ENCODE results near the gene MEOX2. TPM values are rescaled to one million over a fixed set of nuclear protein-coding genes. Genes with fewer than 3 reads are reported as not detected.

The MEOX2 gene
- total and polyA plus RNA-seq, 10 of the 15 experiments (the other 5 are each of a cell fraction or from before 2014, with no cell fraction given), result not detected

GRCh38 chr7:15729746-15730145 lies 43.3 kb upstream of the MEOX2 start:
- no peaks in the 10 kb centered on the region for H3K9me3 ChIP-seq (replicated peaks; ENCODE audit: control insufficient read depth, insufficient read depth, low read length)
- DNase-seq (ENCODE audit: low read depth, low spot score) (no peak), ATAC-seq (no peak), FAIRE-seq (no peak)
- intact Hi-C loops (cut with micrococcal nuclease; ENCODE audit: unreplicated experiment), result no loop called here
- no peaks in the 10 kb centered on the region for H3K79me2 ChIP-seq (ENCODE audit: control insufficient read depth, insufficient read depth, low read length)
- in situ Hi-C loops (cut with MboI), result loop anchor here (10.0 kb wide), 1 partner anchor 415 kb away; no protein-coding TSS in a partner anchor
- no peak overlapping the region for H3K9ac ChIP-seq (ENCODE audit: control insufficient read depth, insufficient read depth, low read length)
- no peaks in the 10 kb centered on the region for H3K4me1 ChIP-seq (ENCODE audit: control insufficient read depth, insufficient read depth, low read length)
- ChIA-PET CTCF (interaction anchor here (1.3 to 2.3 kb wide), 3 partner anchors 9 to 403 kb away, joined by 3 to 13 read pairs (median 6); no protein-coding TSS in a partner anchor), RAD21 (ENCODE audit: unreplicated experiment) (interaction anchor here (2.0 kb wide), 1 partner anchor 9 kb away, joined by 6 read pairs; no protein-coding TSS in a partner anchor), POLR2A (no interaction called here), SMC1A (ENCODE audit: uncharacterized antibody, unreplicated experiment) (interaction anchor here (1.3 to 2.2 kb wide), 2 partner anchors 9 to 320 kb away, joined by 3 to 11 read pairs; no protein-coding TSS in a partner anchor)
- H3K27ac ChIP-seq (ENCODE audit: control insufficient read depth, insufficient read depth), result no peak overlapping the region
- no peak overlapping the region for H3K4me2 ChIP-seq (ENCODE audit: control insufficient read depth, insufficient read depth)
- no peaks in the 10 kb centered on the region for H3K27me3 ChIP-seq (replicated peaks in 1 of 2; ENCODE audit: control insufficient read depth in 2 of 2, insufficient read depth in 2 of 2, low read length in 1 of 2)
- TF ChIP-seq ZNF274 (IDR thresholded peaks at IDR 0.05; ENCODE audit: insufficient read depth, insufficient read length) (no peak), ETV6 (conservative IDR thresholded peaks at IDR 0.05 in 1 of 2, IDR thresholded peaks at IDR 0.05 in 1 of 2; ENCODE audit: borderline replicate concordance in 1 of 2, low read depth in 1 of 2) (no peak), YY1 (IDR thresholded peaks at IDR 0.05; ENCODE audit: low read depth, low read length) (no peak), RFX5 (IDR thresholded peaks at IDR 0.05; ENCODE audit: low read depth, low read length) (no peak), IRF4 (IDR thresholded peaks at IDR 0.05; ENCODE audit: low read depth, low read length) (no peak), PAX5 (IDR thresholded peaks at IDR 0.05; ENCODE audit: borderline replicate concordance, low read depth, low read length) (no peak), SPI1 (IDR thresholded peaks at IDR 0.05; ENCODE audit: borderline replicate concordance, insufficient read depth, low read depth, low read length) (no peak), PAX8 (IDR thresholded peaks at IDR 0.05) (no peak), RB1 (IDR thresholded peaks at IDR 0.05; ENCODE audit: borderline replicate concordance) (no peak), RELA (IDR thresholded peaks at IDR 0.05; ENCODE audit: borderline replicate concordance, partially characterized antibody) (no peak), GATAD2B (conservative IDR thresholded peaks at IDR 0.05; ENCODE audit: low read depth) (no peak), RAD51 (IDR thresholded peaks at IDR 0.05) (no peak), CEBPB (IDR thresholded peaks at IDR 0.05; ENCODE audit: borderline replicate concordance in 1 of 2, low read depth in 2 of 2, low read length in 2 of 2) (no peak), CBX3 (IDR thresholded peaks at IDR 0.05; ENCODE audit: borderline replicate concordance, low read depth) (no peak)
- TF ChIP-seq, protein P1, sequence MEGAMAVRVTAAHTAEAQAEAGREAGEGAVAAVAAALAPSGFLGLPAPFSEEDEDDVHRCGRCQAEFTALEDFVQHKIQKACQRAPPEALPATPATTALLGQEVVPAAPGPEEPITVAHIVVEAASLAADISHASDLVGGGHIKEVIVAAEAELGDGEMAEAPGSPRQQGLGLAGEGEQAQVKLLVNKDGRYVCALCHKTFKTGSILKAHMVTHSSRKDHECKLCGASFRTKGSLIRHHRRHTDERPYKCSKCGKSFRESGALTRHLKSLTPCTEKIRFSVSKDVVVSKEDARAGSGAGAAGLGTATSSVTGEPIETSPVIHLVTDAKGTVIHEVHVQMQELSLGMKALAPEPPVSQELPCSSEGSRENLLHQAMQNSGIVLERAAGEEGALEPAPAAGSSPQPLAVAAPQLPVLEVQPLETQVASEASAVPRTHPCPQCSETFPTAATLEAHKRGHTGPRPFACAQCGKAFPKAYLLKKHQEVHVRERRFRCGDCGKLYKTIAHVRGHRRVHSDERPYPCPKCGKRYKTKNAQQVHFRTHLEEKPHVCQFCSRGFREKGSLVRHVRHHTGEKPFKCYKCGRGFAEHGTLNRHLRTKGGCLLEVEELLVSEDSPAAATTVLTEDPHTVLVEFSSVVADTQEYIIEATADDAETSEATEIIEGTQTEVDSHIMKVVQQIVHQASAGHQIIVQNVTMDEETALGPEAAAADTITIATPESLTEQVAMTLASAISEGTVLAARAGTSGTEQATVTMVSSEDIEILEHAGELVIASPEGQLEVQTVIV (IDR thresholded peaks at IDR 0.05; ENCODE audit: borderline replicate concordance, partially characterized antibody), result no peak
- TF ChIP-seq, protein P2, sequence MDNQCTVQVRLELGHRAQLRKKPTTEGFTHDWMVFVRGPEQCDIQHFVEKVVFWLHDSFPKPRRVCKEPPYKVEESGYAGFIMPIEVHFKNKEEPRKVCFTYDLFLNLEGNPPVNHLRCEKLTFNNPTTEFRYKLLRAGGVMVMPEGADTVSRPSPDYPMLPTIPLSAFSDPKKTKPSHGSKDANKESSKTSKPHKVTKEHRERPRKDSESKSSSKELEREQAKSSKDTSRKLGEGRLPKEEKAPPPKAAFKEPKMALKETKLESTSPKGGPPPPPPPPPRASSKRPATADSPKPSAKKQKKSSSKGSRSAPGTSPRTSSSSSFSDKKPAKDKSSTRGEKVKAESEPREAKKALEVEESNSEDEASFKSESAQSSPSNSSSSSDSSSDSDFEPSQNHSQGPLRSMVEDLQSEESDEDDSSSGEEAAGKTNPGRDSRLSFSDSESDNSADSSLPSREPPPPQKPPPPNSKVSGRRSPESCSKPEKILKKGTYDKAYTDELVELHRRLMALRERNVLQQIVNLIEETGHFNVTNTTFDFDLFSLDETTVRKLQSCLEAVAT (IDR thresholded peaks at IDR 0.05), result no peak
- TF ChIP-seq, protein P3, sequence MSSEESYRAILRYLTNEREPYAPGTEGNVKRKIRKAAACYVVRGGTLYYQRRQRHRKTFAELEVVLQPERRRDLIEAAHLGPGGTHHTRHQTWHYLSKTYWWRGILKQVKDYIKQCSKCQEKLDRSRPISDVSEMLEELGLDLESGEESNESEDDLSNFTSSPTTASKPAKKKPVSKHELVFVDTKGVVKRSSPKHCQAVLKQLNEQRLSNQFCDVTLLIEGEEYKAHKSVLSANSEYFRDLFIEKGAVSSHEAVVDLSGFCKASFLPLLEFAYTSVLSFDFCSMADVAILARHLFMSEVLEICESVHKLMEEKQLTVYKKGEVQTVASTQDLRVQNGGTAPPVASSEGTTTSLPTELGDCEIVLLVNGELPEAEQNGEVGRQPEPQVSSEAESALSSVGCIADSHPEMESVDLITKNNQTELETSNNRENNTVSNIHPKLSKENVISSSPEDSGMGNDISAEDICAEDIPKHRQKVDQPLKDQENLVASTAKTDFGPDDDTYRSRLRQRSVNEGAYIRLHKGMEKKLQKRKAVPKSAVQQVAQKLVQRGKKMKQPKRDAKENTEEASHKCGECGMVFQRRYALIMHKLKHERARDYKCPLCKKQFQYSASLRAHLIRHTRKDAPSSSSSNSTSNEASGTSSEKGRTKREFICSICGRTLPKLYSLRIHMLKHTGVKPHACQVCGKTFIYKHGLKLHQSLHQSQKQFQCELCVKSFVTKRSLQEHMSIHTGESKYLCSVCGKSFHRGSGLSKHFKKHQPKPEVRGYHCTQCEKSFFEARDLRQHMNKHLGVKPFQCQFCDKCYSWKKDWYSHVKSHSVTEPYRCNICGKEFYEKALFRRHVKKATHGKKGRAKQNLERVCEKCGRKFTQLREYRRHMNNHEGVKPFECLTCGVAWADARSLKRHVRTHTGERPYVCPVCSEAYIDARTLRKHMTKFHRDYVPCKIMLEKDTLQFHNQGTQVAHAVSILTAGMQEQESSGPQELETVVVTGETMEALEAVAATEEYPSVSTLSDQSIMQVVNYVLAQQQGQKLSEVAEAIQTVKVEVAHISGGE (CRISPR knock-in tag; IDR thresholded peaks at IDR 0.05), result no peak
- H4K20me1 ChIP-seq (ENCODE audit: control insufficient read depth, insufficient read depth), result no peaks in the 10 kb centered on the region
- H2AFZ ChIP-seq (ENCODE audit: control insufficient read depth, low read depth, low read length), result no peak overlapping the region
- BruUV-seq (replicated peaks), result no TSS peak
- no peak overlapping the region for H3K4me3 ChIP-seq
- H3K36me3 ChIP-seq (ENCODE audit: control insufficient read depth in 2 of 2, insufficient read depth in 2 of 2, low read length in 1 of 2), result no peaks in the 10 kb centered on the region

Data from GM12878 (cell line).